Mesendoderm (in vitro differentiated cells): Measurements from ENCODE around the gene SLC12A8.

Source experiments
- DNase-seq: peaks from one replicate; pipeline ENCODE4 v3.0.0; 2013
- H2AK5ac ChIP-seq: 2 replicates; pipeline ENCODE4 v1.6.1; 2013; ENCODE audit warnings: low read length, inconsistent platforms
- H2BK120ac ChIP-seq: 2 replicates; pipeline ENCODE4 v1.6.1; 2013; ENCODE audit warnings: low read depth, mild to moderate bottlenecking, low read length, moderate library complexity, mixed read lengths
- H2BK15ac ChIP-seq: replicated peaks from 2 replicates; pipeline ENCODE4 v1.6.1; 2013; ENCODE audit warnings: low read depth, mild to moderate bottlenecking, moderate library complexity
- H2BK5ac ChIP-seq: 2 replicates; pipeline ENCODE4 v1.6.1; 2013; ENCODE audit warnings: low read length, inconsistent platforms
- H3K18ac ChIP-seq: 2 replicates; pipeline ENCODE4 v1.6.1; 2013; ENCODE audit warnings: mild to moderate bottlenecking, low read length, mixed read lengths
- H3K23ac ChIP-seq: one replicate; pipeline ENCODE4 v1.6.1; 2013; ENCODE audit warnings: low read length
- H3K27ac ChIP-seq: 2 replicates; pipeline ENCODE4 v1.5.1; 2013; ENCODE audit warnings: low read depth, mild to moderate bottlenecking, inconsistent platforms, low read length, moderate library complexity
- H3K27me3 ChIP-seq: 2 replicates; pipeline ENCODE4 v1.6.1; 2013; ENCODE audit warnings: low read length, control low read depth, mild to moderate bottlenecking, inconsistent platforms; ENCODE audit not compliant: insufficient read depth, poor library complexity
- H3K36me3 ChIP-seq: 2 replicates; pipeline ENCODE4 v1.6.1; 2013; ENCODE audit warnings: low read length, inconsistent platforms; ENCODE audit not compliant: control insufficient read depth, insufficient read depth
- H3K4ac ChIP-seq: one replicate; pipeline ENCODE4 v1.6.1; 2013; ENCODE audit warnings: low read depth, mild to moderate bottlenecking, low read length, moderate library complexity
- H3K4me1 ChIP-seq: 2 replicates; pipeline ENCODE4 v1.6.1; 2013; ENCODE audit warnings: low read depth, low read length, inconsistent platforms; ENCODE audit not compliant: control insufficient read depth
- H3K4me2 ChIP-seq: 2 replicates; pipeline ENCODE4 v1.6.1; 2013; ENCODE audit warnings: low read length
- H3K4me3 ChIP-seq: 2 replicates; pipeline ENCODE4 v1.5.1; 2013; ENCODE audit warnings: mild to moderate bottlenecking, low read length
- H3K56ac ChIP-seq: one replicate; pipeline ENCODE4 v1.6.1; 2013; ENCODE audit warnings: low read length
- H3K79me1 ChIP-seq: 2 replicates; pipeline ENCODE4 v1.6.1; 2013; ENCODE audit warnings: low read length, inconsistent platforms
- H3K79me2 ChIP-seq: 2 replicates; pipeline ENCODE4 v1.6.1; 2013; ENCODE audit warnings: mild to moderate bottlenecking, low read length; ENCODE audit not compliant: control insufficient read depth, insufficient read depth
- H3K9ac ChIP-seq: 2 replicates; pipeline ENCODE4 v1.6.1; 2013; ENCODE audit warnings: low read length, inconsistent platforms
- H4K5ac ChIP-seq: one replicate; pipeline ENCODE4 v1.6.1; 2013; ENCODE audit warnings: low read length
- H4K8ac ChIP-seq: one replicate; pipeline ENCODE4 v1.6.1; 2013; ENCODE audit warnings: low read depth, mild to moderate bottlenecking, control low read depth, low read length, moderate library complexity
- WGBS: extraction: QIAGEN DNeasy Blood & Tissue Kit; methylation state at CpG from one replicate; pipeline ENCODE4 v1.1.7; 2013; ENCODE audit warnings: low lambda C conversion rate, missing lambda C conversion rate; ENCODE audit not compliant: insufficient coverage; ENCODE audit errors: extremely low coverage; 5-methylcytosine and 5-hydroxymethylcytosine counted together

SLC12A8 gene

DNA sequence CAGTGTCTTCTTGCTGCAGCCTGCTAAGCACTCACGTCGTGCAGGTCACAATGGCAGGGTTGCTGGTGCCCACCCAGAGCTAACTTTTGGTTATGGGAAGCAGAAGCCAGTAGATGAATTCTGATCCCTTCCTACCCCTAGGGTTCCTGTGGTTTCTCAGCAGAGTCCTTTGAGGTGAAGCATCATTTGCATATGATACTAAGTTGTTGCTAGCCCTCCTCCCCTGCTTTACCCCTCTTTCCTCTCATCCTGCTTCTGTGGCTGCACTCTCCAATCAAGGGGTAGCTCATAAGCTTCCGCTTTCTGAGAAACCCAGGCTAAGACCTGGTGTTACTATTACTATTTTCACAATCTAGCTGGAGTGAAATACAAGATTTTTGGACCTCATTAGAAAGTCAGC lies 134.7 kb downstream of the SLC12A8 start:
- DNase-seq: no peak
- H3K79me2 ChIP-seq: no peaks in the 10 kb centered on the region
- H4K8ac ChIP-seq: no peak overlapping the region
- H2BK15ac ChIP-seq: no peak overlapping the region
- no peaks in the 10 kb centered on the region for H3K27me3 ChIP-seq
- no peak overlapping the region for H2BK5ac ChIP-seq
- no peak overlapping the region for H2AK5ac ChIP-seq
- H3K79me1 ChIP-seq: no peaks in the 10 kb centered on the region
- no peak overlapping the region for H3K9ac ChIP-seq
- H3K36me3 ChIP-seq: no peaks in the 10 kb centered on the region
- H2BK120ac ChIP-seq: no peak overlapping the region
- peaks cover 6% of the 10 kb centered on the region for H3K4me1 ChIP-seq
- H3K56ac ChIP-seq: no peak overlapping the region
- no peak overlapping the region for H3K23ac ChIP-seq
- no peak overlapping the region for H3K27ac ChIP-seq
- H3K18ac ChIP-seq: no peak overlapping the region
- H3K4ac ChIP-seq: no peak overlapping the region
- no CpG with 5 or more reads among the region's 3 CpGs for WGBS
- H3K4me3 ChIP-seq: no peak overlapping the region
- H3K4me2 ChIP-seq: no peak overlapping the region
- H4K5ac ChIP-seq: no peak overlapping the region

DNA sequence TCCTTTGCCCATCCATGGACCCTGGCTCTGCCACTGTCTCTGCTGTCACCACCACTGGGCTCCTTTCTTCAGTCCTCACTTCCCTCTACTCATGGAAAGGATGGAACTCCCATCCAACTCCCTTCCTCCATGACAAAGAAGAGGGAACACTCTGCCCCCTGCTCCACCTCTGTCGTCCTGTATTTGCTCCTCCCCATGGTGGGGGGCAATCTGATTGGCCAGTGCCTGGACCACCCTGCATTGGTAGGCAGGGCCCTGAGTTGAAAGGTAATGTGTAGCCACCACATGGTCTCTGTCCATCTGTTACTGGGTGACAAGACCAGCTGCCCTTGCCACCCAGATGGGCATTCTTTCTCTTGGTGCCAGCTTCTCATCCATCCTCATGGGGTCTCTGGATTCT lies 136.1 kb downstream of the SLC12A8 start:
- H3K4me1 ChIP-seq: peaks cover 6% of the 10 kb centered on the region
- no CpG with 5 or more reads among the region's 1 CpG for WGBS
- no peaks in the 10 kb centered on the region for H3K36me3 ChIP-seq
- no peaks in the 10 kb centered on the region for H3K27me3 ChIP-seq
- no peak overlapping the region for H2BK15ac ChIP-seq
- no peak overlapping the region for H3K23ac ChIP-seq
- H3K4me3 ChIP-seq: no peak overlapping the region
- H2AK5ac ChIP-seq: no peak overlapping the region
- no peak overlapping the region for H2BK120ac ChIP-seq
- H3K79me2 ChIP-seq: no peaks in the 10 kb centered on the region
- peak overlapping the region; percentile 18 for H3K56ac ChIP-seq
- no peak overlapping the region for H3K18ac ChIP-seq
- H2BK5ac ChIP-seq: no peak overlapping the region
- no peak overlapping the region for H4K8ac ChIP-seq
- H3K79me1 ChIP-seq: no peaks in the 10 kb centered on the region
- no peak overlapping the region for H3K27ac ChIP-seq
- no peak for DNase-seq
- H3K9ac ChIP-seq: no peak overlapping the region
- no peak overlapping the region for H4K5ac ChIP-seq
- no peak overlapping the region for H3K4me2 ChIP-seq
- no peak overlapping the region for H3K4ac ChIP-seq

DNA sequence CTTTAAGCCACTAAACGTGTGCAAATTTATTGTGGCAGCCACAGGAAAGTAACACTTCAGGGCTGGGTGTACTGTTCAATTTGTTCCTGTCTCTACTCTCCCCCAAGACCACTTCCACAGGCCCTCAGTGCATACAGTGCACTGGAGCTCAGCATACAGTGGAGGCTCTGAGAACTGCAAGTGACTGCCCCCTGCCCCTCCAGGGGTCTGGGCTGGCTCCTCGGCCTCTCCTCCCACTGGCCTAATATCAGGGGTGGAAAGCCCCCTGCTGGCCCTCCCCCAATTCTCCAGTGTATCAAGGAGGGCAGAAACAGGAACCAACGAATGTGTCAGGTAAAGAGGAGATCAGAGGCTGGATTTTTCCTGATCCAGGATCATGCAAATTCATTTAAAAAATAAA lies 136.8 kb downstream of the SLC12A8 start:
- Histone ChIP-seq H3K79me1 (no peaks in the 10 kb centered on the region), H3K27ac (no peak overlapping the region), H4K8ac (no peak overlapping the region), H2BK120ac (no peak overlapping the region), H3K23ac (no peak overlapping the region), H3K36me3 (no peaks in the 10 kb centered on the region), H3K4me2 (no peak overlapping the region), H4K5ac (no peak overlapping the region), H3K18ac (peak overlapping the region; percentile 9), H3K4me1 (peaks cover 6% of the 10 kb centered on the region), H2AK5ac (no peak overlapping the region), H3K4ac (no peak overlapping the region), H3K79me2 (no peaks in the 10 kb centered on the region), H3K4me3 (no peak overlapping the region), H3K9ac (peak overlapping the region; percentile 17), H3K56ac (peak overlapping the region; percentile 18), H3K27me3 (no peaks in the 10 kb centered on the region), H2BK15ac (no peak overlapping the region), H2BK5ac (no peak overlapping the region)
- WGBS: no CpG with 5 or more reads among the region's 3 CpGs
- peak; percentile 67 for DNase-seq

DNA sequence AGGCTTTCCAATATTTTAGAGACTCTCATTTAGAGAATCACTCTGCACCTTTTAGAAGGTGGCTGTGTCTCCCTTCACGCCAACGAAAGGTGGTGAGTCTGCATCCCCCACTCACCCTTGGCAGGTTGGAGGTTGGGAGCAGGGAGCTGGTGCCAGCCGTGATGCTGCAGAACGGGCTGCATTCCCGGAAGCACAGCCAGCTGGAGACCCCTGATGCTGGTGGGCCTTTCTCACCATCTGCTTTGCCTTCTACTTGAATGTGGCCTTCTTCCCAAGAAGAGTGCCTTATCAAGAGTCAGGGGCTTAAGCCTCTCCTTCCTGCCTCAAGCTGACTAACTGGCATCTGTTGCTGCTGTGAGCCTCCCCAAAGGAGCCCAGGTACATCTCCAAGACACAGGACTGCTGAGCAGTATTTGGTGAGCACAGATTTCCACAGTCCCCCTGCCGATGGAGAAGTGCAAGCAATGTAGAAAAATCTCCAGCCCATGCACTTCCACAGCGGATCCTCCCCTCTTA lies 139.1 kb downstream of the SLC12A8 start:
- no peak overlapping the region for H2BK120ac ChIP-seq
- H3K4me1 ChIP-seq: peaks cover 6% of the 10 kb centered on the region
- no peak overlapping the region for H2AK5ac ChIP-seq
- H3K36me3 ChIP-seq: no peaks in the 10 kb centered on the region
- DNase-seq: no peak
- no peak overlapping the region for H2BK5ac ChIP-seq
- H3K23ac ChIP-seq: no peak overlapping the region
- no CpG with 5 or more reads among the region's 7 CpGs for WGBS
- no peaks in the 10 kb centered on the region for H3K79me2 ChIP-seq
- no peak overlapping the region for H3K56ac ChIP-seq
- no peak overlapping the region for H4K8ac ChIP-seq
- no peak overlapping the region for H3K4ac ChIP-seq
- no peak overlapping the region for H4K5ac ChIP-seq
- H3K27me3 ChIP-seq: no peaks in the 10 kb centered on the region
- no peak overlapping the region for H3K4me3 ChIP-seq
- no peaks in the 10 kb centered on the region for H3K79me1 ChIP-seq
- no peak overlapping the region for H3K9ac ChIP-seq
- no peak overlapping the region for H3K27ac ChIP-seq
- no peak overlapping the region for H2BK15ac ChIP-seq
- no peak overlapping the region for H3K18ac ChIP-seq
- no peak overlapping the region for H3K4me2 ChIP-seq

DNA sequence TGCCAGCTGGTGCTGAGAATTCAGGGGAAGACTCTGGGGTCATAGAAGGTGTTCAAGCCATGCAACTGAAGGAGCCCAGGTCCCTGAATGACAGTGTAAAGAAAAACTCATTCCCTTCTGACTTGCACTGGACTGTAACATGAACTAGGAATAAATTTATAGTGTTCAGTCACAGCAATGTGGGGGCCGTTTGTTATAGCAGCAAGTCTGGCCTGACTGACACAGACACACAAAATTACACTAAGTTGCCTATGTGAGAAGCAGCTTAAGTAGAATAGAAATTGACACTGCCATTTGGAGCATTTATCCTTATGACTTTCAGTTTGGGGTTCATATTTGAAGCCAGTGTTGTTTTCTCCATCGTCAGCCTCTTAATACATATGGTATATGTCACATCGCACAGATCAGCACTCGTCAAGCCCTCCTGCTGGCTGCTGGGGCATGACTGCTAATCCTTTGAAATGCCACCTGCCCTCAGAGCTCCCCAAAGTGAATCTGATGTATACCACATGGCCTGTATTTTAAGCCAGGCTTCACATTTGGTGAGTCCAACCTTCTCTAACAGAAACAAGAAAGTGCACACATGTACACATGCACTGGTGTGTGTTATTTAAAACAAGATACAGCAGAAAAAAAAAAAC lies 139.7 kb downstream of the SLC12A8 start:
- DNase-seq: no peak
- no peak overlapping the region for H3K56ac ChIP-seq
- no peaks in the 10 kb centered on the region for H3K79me1 ChIP-seq
- no peak overlapping the region for H2AK5ac ChIP-seq
- H3K27me3 ChIP-seq: no peaks in the 10 kb centered on the region
- H3K9ac ChIP-seq: no peak overlapping the region
- no peak overlapping the region for H3K4ac ChIP-seq
- H3K4me2 ChIP-seq: no peak overlapping the region
- WGBS: no CpG with 5 or more reads among the region's 4 CpGs
- H3K79me2 ChIP-seq: no peaks in the 10 kb centered on the region
- H3K36me3 ChIP-seq: no peaks in the 10 kb centered on the region
- no peak overlapping the region for H3K27ac ChIP-seq
- no peak overlapping the region for H2BK15ac ChIP-seq
- no peak overlapping the region for H3K4me3 ChIP-seq
- H3K18ac ChIP-seq: no peak overlapping the region
- no peak overlapping the region for H2BK120ac ChIP-seq
- H3K23ac ChIP-seq: no peak overlapping the region
- H3K4me1 ChIP-seq: peaks cover 6% of the 10 kb centered on the region
- no peak overlapping the region for H4K8ac ChIP-seq
- no peak overlapping the region for H2BK5ac ChIP-seq
- no peak overlapping the region for H4K5ac ChIP-seq

DNA sequence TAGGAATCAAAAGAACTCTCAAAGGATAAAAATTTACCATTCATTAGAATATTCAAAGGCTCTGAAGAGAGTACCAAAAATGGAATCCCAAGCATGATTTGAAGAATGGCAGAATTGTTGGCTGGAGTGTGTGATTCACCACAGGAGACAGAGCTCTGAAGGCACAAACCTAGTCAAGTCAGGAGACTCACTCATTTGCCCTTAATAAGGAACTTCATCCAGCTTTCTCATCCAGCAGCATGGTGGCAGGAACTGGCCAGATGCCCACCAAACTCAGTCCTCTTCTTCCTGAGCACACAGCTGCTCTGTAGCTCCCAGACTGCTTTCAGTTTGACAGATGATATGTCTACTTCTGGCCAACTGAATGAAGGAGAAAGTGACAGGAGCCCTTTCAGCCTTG lies 140.2 kb downstream of the SLC12A8 start:
- H3K27ac ChIP-seq: no peak overlapping the region

More for the DNA sequence above, 140.2 kb downstream of the SLC12A8 start:
- Histone ChIP-seq H2BK120ac (no peak overlapping the region), H3K4me3 (no peak overlapping the region), H2BK15ac (no peak overlapping the region), H3K27me3 (no peaks in the 10 kb centered on the region), H3K56ac (no peak overlapping the region), H2BK5ac (no peak overlapping the region), H3K4me2 (no peak overlapping the region), H4K8ac (no peak overlapping the region), H3K36me3 (no peaks in the 10 kb centered on the region), H3K4me1 (peaks cover 10% of the 10 kb centered on the region), H3K79me2 (no peaks in the 10 kb centered on the region), H3K4ac (no peak overlapping the region), H3K23ac (no peak overlapping the region), H3K79me1 (no peaks in the 10 kb centered on the region), H3K9ac (no peak overlapping the region), H4K5ac (no peak overlapping the region), H2AK5ac (no peak overlapping the region), H3K18ac (no peak overlapping the region)
- no peak for DNase-seq
